ENCODE measurements around the gene PER2. TPM values are rescaled to one million over a fixed set of nuclear protein-coding genes. Genes with fewer than 3 reads are reported as not detected.

Gene PER2
- total and polyA plus RNA-seq, 9 of the 15 experiments (the other 6 are each of a cell fraction or from before 2014, with no cell fraction given) = 1.1 to 10.3 (median 2.9) TPM

DNA sequence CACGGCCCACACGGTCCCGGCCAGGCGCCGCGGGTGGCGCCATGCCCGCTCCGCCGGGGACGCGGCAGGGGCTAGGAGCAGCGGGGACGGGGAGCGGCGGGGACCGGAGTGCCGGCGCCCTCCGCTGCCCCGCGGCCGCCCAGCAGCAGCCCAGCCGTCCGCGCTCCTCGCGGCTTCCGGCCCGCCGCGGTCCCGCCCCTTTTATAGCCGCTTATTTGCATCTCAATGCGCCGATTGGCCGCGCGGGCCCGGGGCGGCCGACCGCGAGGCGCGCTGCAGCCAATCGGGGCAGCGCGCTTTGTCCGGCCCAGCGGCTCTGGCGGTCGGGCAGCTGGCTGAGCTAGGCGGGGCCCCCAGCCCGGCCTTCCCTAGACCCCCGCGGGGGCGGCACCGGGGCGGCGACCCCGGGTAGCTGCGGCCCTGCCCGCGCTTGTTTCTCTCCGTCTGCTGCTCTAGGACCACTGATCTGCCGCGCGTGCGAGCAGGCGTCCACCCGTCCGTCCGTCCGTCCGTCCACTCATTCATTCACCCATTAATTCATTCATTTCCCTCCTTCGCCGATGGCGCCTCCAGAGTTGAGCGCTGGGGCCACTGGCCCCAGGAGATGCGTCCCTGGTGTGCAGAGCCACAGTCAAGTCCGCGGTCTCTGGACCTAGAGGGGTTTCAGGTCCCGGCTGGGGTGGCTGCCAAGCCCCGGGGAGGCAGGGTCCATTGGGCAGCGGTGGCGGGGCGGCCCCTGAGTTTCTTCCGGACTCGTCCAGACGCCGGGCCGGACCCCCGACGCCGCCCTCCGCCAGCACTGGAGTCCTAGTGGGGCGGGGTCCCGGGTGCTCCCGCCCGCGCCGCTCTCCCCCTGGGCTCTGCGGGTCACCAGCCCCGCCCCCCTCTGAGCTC, 48.3 kb downstream of the PER2 start, which contains the start of gene HES6 (continued):
- TF ChIP-seq, protein P1, sequence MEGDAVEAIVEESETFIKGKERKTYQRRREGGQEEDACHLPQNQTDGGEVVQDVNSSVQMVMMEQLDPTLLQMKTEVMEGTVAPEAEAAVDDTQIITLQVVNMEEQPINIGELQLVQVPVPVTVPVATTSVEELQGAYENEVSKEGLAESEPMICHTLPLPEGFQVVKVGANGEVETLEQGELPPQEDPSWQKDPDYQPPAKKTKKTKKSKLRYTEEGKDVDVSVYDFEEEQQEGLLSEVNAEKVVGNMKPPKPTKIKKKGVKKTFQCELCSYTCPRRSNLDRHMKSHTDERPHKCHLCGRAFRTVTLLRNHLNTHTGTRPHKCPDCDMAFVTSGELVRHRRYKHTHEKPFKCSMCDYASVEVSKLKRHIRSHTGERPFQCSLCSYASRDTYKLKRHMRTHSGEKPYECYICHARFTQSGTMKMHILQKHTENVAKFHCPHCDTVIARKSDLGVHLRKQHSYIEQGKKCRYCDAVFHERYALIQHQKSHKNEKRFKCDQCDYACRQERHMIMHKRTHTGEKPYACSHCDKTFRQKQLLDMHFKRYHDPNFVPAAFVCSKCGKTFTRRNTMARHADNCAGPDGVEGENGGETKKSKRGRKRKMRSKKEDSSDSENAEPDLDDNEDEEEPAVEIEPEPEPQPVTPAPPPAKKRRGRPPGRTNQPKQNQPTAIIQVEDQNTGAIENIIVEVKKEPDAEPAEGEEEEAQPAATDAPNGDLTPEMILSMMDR (IDR thresholded peaks at IDR 0.05 in 2 of 3, conservative IDR thresholded peaks at IDR 0.05 in 1 of 3; ENCODE audit: insufficient read depth in 2 of 3, low read depth in 1 of 3, low read length in 3 of 3) = no peak
- TF ChIP-seq CHCHD3 (CRISPR knock-in tag; IDR thresholded peaks at IDR 0.05) (no peak), NELFE (IDR thresholded peaks at IDR 0.05; ENCODE audit: insufficient read depth, insufficient read length) (peak; percentile 54), POLR2G (IDR thresholded peaks at IDR 0.05; ENCODE audit: low read depth, low read length) (peak; percentile 99), ESRRA (IDR thresholded peaks at IDR 0.05; ENCODE audit: borderline replicate concordance, low read depth) (peak; percentile 33; the same call in 1 of the 2 replicates), PURB (CRISPR knock-in tag; IDR thresholded peaks at IDR 0.05; ENCODE audit: low read depth) (no peak), ZNF444 (CRISPR knock-in tag; IDR thresholded peaks at IDR 0.05) (no peak), NR2C1 (IDR thresholded peaks at IDR 0.05) (no peak), NR2C1 (tag; IDR thresholded peaks at IDR 0.05) (no peak), CHD2 (IDR thresholded peaks at IDR 0.05; ENCODE audit: low read depth, low read length) (no peak)
- TF ChIP-seq, protein P2, sequence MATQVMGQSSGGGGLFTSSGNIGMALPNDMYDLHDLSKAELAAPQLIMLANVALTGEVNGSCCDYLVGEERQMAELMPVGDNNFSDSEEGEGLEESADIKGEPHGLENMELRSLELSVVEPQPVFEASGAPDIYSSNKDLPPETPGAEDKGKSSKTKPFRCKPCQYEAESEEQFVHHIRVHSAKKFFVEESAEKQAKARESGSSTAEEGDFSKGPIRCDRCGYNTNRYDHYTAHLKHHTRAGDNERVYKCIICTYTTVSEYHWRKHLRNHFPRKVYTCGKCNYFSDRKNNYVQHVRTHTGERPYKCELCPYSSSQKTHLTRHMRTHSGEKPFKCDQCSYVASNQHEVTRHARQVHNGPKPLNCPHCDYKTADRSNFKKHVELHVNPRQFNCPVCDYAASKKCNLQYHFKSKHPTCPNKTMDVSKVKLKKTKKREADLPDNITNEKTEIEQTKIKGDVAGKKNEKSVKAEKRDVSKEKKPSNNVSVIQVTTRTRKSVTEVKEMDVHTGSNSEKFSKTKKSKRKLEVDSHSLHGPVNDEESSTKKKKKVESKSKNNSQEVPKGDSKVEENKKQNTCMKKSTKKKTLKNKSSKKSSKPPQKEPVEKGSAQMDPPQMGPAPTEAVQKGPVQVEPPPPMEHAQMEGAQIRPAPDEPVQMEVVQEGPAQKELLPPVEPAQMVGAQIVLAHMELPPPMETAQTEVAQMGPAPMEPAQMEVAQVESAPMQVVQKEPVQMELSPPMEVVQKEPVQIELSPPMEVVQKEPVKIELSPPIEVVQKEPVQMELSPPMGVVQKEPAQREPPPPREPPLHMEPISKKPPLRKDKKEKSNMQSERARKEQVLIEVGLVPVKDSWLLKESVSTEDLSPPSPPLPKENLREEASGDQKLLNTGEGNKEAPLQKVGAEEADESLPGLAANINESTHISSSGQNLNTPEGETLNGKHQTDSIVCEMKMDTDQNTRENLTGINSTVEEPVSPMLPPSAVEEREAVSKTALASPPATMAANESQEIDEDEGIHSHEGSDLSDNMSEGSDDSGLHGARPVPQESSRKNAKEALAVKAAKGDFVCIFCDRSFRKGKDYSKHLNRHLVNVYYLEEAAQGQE (IDR thresholded peaks at IDR 0.05; ENCODE audit: borderline replicate concordance) = 0 out of 2 replicates have a peak, but pooled peaks have one; percentile 6
- TF ChIP-seq, protein P2 (CRISPR knock-in tag; IDR thresholded peaks at IDR 0.05; ENCODE audit: low read depth) = no peak; the same call in 1 of the 2 replicates
- TF ChIP-seq, protein P3, sequence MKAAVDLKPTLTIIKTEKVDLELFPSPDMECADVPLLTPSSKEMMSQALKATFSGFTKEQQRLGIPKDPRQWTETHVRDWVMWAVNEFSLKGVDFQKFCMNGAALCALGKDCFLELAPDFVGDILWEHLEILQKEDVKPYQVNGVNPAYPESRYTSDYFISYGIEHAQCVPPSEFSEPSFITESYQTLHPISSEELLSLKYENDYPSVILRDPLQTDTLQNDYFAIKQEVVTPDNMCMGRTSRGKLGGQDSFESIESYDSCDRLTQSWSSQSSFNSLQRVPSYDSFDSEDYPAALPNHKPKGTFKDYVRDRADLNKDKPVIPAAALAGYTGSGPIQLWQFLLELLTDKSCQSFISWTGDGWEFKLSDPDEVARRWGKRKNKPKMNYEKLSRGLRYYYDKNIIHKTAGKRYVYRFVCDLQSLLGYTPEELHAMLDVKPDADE (conservative IDR thresholded peaks at IDR 0.05; ENCODE audit: control insufficient read depth, low read depth, low read length) = peak; percentile 89
- TF ChIP-seq, protein P4, sequence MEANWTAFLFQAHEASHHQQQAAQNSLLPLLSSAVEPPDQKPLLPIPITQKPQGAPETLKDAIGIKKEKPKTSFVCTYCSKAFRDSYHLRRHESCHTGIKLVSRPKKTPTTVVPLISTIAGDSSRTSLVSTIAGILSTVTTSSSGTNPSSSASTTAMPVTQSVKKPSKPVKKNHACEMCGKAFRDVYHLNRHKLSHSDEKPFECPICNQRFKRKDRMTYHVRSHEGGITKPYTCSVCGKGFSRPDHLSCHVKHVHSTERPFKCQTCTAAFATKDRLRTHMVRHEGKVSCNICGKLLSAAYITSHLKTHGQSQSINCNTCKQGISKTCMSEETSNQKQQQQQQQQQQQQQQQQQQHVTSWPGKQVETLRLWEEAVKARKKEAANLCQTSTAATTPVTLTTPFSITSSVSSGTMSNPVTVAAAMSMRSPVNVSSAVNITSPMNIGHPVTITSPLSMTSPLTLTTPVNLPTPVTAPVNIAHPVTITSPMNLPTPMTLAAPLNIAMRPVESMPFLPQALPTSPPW (CRISPR knock-in tag; IDR thresholded peaks at IDR 0.05) = peak; percentile 48

Measured in K562 (cell line).